Spleen (tissue), 11 donors: ENCODE results near the gene OPCML. TPM values are rescaled to one million over a fixed set of nuclear protein-coding genes. Genes with fewer than 3 reads are reported as not detected.

Source experiments
- DNase-seq: peaks from one replicate; pipeline ENCODE4 v3.0.0-alpha.2; 2020
- H3K27ac ChIP-seq, 8 donors: fragments of 200-600 bp; sonication (generic) in 7 of 8; 1 replicate in 4 of 8; 2 replicates in 4 of 8; pipeline versions ENCODE4 v1.5.0 to v1.8.0; 2016 to 2021; ENCODE audit warnings: inconsistent platforms in 4 of 8, mild to moderate bottlenecking in 4 of 8, moderate library complexity in 1 of 8
- H3K27me3 ChIP-seq, 7 donors: fragments of 200-600 bp; sonication (generic) in 6 of 7; replicated peaks in 1 of 7; 1 replicate in 4 of 7; 2 replicates in 3 of 7; pipeline versions ENCODE4 v1.5.0 to v1.8.0; 2016 to 2021; ENCODE audit warnings: inconsistent platforms in 3 of 7, mild to moderate bottlenecking in 1 of 7
- H3K36me3 ChIP-seq, 6 donors: fragments of 200-600 bp; sonication (generic) in 5 of 6; 1 replicate in 4 of 6; 2 replicates in 2 of 6; pipeline versions ENCODE4 v1.5.0 to v1.8.0; 2016 to 2021; ENCODE audit warnings: inconsistent platforms in 2 of 6
- H3K4me1 ChIP-seq, 6 donors: fragments of 200-600 bp; sonication (generic) in 5 of 6; 1 replicate in 3 of 6; 2 replicates in 3 of 6; pipeline versions ENCODE4 v1.5.0 to v1.8.0; 2016 to 2021; ENCODE audit warnings: inconsistent platforms in 3 of 6
- H3K4me3 ChIP-seq, 8 donors: fragments of 200-600 bp; sonication (generic) in 7 of 8; 1 replicate in 4 of 8; 2 replicates in 4 of 8; pipeline versions ENCODE4 v1.5.0 to v1.8.0; 2016 to 2021; ENCODE audit warnings: inconsistent platforms in 4 of 8, mild to moderate bottlenecking in 4 of 8, moderate library complexity in 2 of 8
- H3K9me3 ChIP-seq, 8 donors: fragments of 200-600 bp; sonication (generic) in 7 of 8; 1 replicate in 4 of 8; 2 replicates in 4 of 8; pipeline versions ENCODE4 v1.5.0 to v1.8.0; 2016 to 2021; ENCODE audit warnings: inconsistent platforms in 4 of 8
- CTCF ChIP-seq, 11 experiments: fragments of 200-600 bp in 7 of 11; fragments of 450-650 bp in 4 of 11; sonication (generic) in 4 of 11; IDR thresholded peaks in 8 of 11; conservative IDR thresholded peaks in 3 of 11; 1 replicate in 7 of 11; 2 replicates in 4 of 11; pipeline versions ENCODE4 v1.4.0 to v1.8.0; 2016 to 2021; ENCODE audit warnings: antibody characterized with exemption in 11 of 11, inconsistent platforms in 4 of 11, mild to moderate bottlenecking in 1 of 11
- POLR2A ChIP-seq, 3 donors: fragments of 450-650 bp; IDR thresholded peaks; one replicate each; pipeline ENCODE4 v1.5.1; 2017; ENCODE audit warnings: antibody characterized with exemption in 3 of 3, mild to moderate bottlenecking in 1 of 3
- POLR2AphosphoS5 ChIP-seq, 3 donors: sonication (generic); formaldehyde crosslinking; IDR thresholded peaks; one replicate each; pipeline ENCODE4 v1.5.1; 2017; ENCODE audit warnings: antibody characterized with exemption in 3 of 3
- WGBS, 5 donors: extraction: QIAGEN DNeasy Blood & Tissue Kit in 3 of 5; methylation state at CpG; one replicate each; pipeline versions ENCODE4 v1.1.5 to v1.1.7; 2013 to 2018; 5-methylcytosine and 5-hydroxymethylcytosine counted together
- intact Hi-C: fragments of 100-400 bp; cut with DNase I; formaldehyde crosslinking; loops from one replicate; pipeline ENCODE4 v1.15.0; 2023; ENCODE audit warnings: low total_unique reads
- polyA plus RNA-seq, 3 donors: library from polyadenylated mRNA; stranded (reverse); fragments of 200-250 nt; gene quantifications; one replicate each; pipeline ENCODE4 v1.2.1, GENCODE V29; 2013
- total RNA-seq, 7 donors: library from RNA; depleted of rRNA in 3 of 7; stranded (reverse); fragments of >200 nt in 3 of 7; fragmentation: NEBNext Ultra II Directional in 4 of 7; extraction: Animal tissue kit (Norgen Biotek cat#: 25700) in 4 of 7; gene quantifications; one replicate each; pipeline versions ENCODE4 v1.1.0 to v1.2.1, GENCODE V29; 2016 to 2021
- donor health status: healthy with polysubstance abuse.
- donor health status: DM: no; HTN: no; CAD: no; lungs with moderate emphysema.
- donor health status: DM: no; HTN: no; CAD: no.
- donor health status: Bipolar disorder and iron deficiency.
- donor health status: healthy.
- donor health status: DM: no; HTN: no; CAD: no.
- donor health status: DM: yes; HTN: yes; CAD: no.

Gene OPCML
- total and polyA plus RNA-seq, 10 donors = 0.09 to 10.7 (median 3.1) TPM

GRCh38 chr11:132773751-132774150, 758.5 kb downstream of the OPCML start:
- peaks cover 0 to 5% (median 2%) of the 10 kb centered on the region in 6 donors for H3K4me1 ChIP-seq
- no peaks in the 10 kb centered on the region for H3K27me3 ChIP-seq
- no peak for DNase-seq
- no peak overlapping the region for H3K4me3 ChIP-seq
- no peaks in the 10 kb centered on the region for H3K36me3 ChIP-seq
- intact Hi-C loops = no loop called here
- TF ChIP-seq POLR2A (IDR thresholded peaks at IDR 0.05) (no peak), CTCF (IDR thresholded peaks at IDR 0.05 in 8 of 11, conservative IDR thresholded peaks at IDR 0.05 in 3 of 11) (no peak), POLR2AphosphoS5 (IDR thresholded peaks at IDR 0.05) (no peak)
- WGBS, 5 donors = 47 to 64% (median 52%) methylated on average over 2 of the region's 2 CpGs
- H3K9me3 ChIP-seq = no peaks in the 10 kb centered on the region
- no peak overlapping the region for H3K27ac ChIP-seq

GRCh38 chr11:132772703-132773545, 759.4 kb downstream of the OPCML start:
- intact Hi-C loops = no loop called here

GRCh38 chr11:132771746-132772145, 760.6 kb downstream of the OPCML start:
- DNase-seq = no peak
- no peaks in the 10 kb centered on the region for H3K36me3 ChIP-seq
- H3K27ac ChIP-seq = peak overlapping the region; percentile 8 to 80 (median 60)
- no peaks in the 10 kb centered on the region for H3K9me3 ChIP-seq
- H3K4me3 ChIP-seq = no peak overlapping the region
- H3K27me3 ChIP-seq = no peaks in the 10 kb centered on the region
- intact Hi-C loops = no loop called here
- H3K4me1 ChIP-seq = peaks cover 0 to 5% (median 2%) of the 10 kb centered on the region in 6 donors
- 53 to 66% (median 62%) methylated on average over 5 of the region's 5 CpGs for WGBS, 5 donors
- TF ChIP-seq POLR2A (IDR thresholded peaks at IDR 0.05) = no peak
- no peak for TF ChIP-seq POLR2AphosphoS5 (IDR thresholded peaks at IDR 0.05)
- TF ChIP-seq CTCF (IDR thresholded peaks at IDR 0.05 in 8 of 11, conservative IDR thresholded peaks at IDR 0.05 in 3 of 11) = no peak

More at GRCh38 chr11:132772703-132773545, 759.4 kb downstream of the OPCML start:
- DNase-seq = no peak
- TF ChIP-seq POLR2AphosphoS5 (IDR thresholded peaks at IDR 0.05) (no peak), CTCF (IDR thresholded peaks at IDR 0.05 in 8 of 11, conservative IDR thresholded peaks at IDR 0.05 in 3 of 11) (no peak), POLR2A (IDR thresholded peaks at IDR 0.05) (no peak)
- Histone ChIP-seq H3K27ac (peak overlapping the region in 1 of 8 donors; percentile 26), H3K4me3 (no peak overlapping the region), H3K9me3 (no peaks in the 10 kb centered on the region), H3K4me1 (peaks cover 0 to 5% (median 2%) of the 10 kb centered on the region in 6 donors), H3K36me3 (no peaks in the 10 kb centered on the region), H3K27me3 (no peaks in the 10 kb centered on the region)
- WGBS, 5 donors = 60 to 74% (median 70%) methylated on average over 19 of the region's 19 CpGs

- peak overlapping the region; percentile 8 to 80 (median 60) for H3K27ac ChIP-seq
- peak in 1 of 3 donors; percentile 42 for TF ChIP-seq POLR2AphosphoS5 (IDR thresholded peaks at IDR 0.05)
- no peak for TF ChIP-seq CTCF (IDR thresholded peaks at IDR 0.05 in 8 of 11, conservative IDR thresholded peaks at IDR 0.05 in 3 of 11)
- TF ChIP-seq POLR2A (IDR thresholded peaks at IDR 0.05) = no peak
- DNase-seq = no peak
- no peaks in the 10 kb centered on the region for H3K9me3 ChIP-seq
- no peaks in the 10 kb centered on the region for H3K36me3 ChIP-seq
- WGBS, 5 donors = 35 to 41% (median 40%) methylated on average over 7 of the region's 7 CpGs
- peaks cover 0 to 5% (median 2%) of the 10 kb centered on the region in 6 donors for H3K4me1 ChIP-seq
- H3K4me3 ChIP-seq = no peak overlapping the region
- intact Hi-C loops = no loop called here
- no peaks in the 10 kb centered on the region for H3K27me3 ChIP-seq
These were observed 761.3 kb downstream of the OPCML start for GRCh38 chr11:132770829-132771530.
